Tibial nerve (tissue), 4 donors: ENCODE results near the gene HNF1B. TPM values are rescaled to one million over a fixed set of nuclear protein-coding genes. Genes with fewer than 3 reads are reported as not detected.

Experiments used
- DNase-seq, 2 donors: peaks; one replicate each; pipeline ENCODE4 v3.0.0-alpha.2; 2019; ENCODE audit warnings: low spot score in 2 of 2
- H3K27ac ChIP-seq, 4 donors: fragments of 200-600 bp; sonication (generic) in 3 of 4; one replicate each; pipeline ENCODE4 v1.5.1; 2017 to 2019; ENCODE audit warnings: mild to moderate bottlenecking in 1 of 4
- H3K27me3 ChIP-seq, 2 donors: fragments of 200-600 bp; sonication (generic) in 1 of 2; one replicate each; pipeline versions ENCODE4 v1.5.1 to v1.6.0; 2017 to 2019
- H3K36me3 ChIP-seq, 3 donors: fragments of 200-600 bp; sonication (generic); one replicate each; pipeline ENCODE4 v1.5.1; 2018 to 2019
- H3K4me1 ChIP-seq, 4 donors: fragments of 200-600 bp; sonication (generic) in 3 of 4; one replicate each; pipeline ENCODE4 v1.5.1; 2017 to 2019
- H3K4me3 ChIP-seq, 4 donors: fragments of 200-600 bp; sonication (generic) in 3 of 4; one replicate each; pipeline ENCODE4 v1.5.1; 2017 to 2019; ENCODE audit warnings: mild to moderate bottlenecking in 1 of 4, moderate library complexity in 1 of 4
- H3K9me3 ChIP-seq, 4 donors: fragments of 200-600 bp; sonication (generic) in 3 of 4; one replicate each; pipeline ENCODE4 v1.5.1; 2017 to 2019
- EP300 ChIP-seq, 2 donors: sonication (generic); formaldehyde crosslinking; IDR thresholded peaks; one replicate each; pipeline ENCODE4 v1.6.1; 2017; ENCODE audit warnings: antibody characterized with exemption in 2 of 2, mild to moderate bottlenecking in 1 of 2
- POLR2A ChIP-seq, 2 donors: fragments of 450-650 bp; IDR thresholded peaks; one replicate each; pipeline ENCODE4 v1.6.1; 2017; ENCODE audit warnings: antibody characterized with exemption in 2 of 2, mild to moderate bottlenecking in 2 of 2, moderate library complexity in 2 of 2
- WGBS, 2 donors: methylation state at CpG; one replicate each; pipeline ENCODE4 v1.1.5; 2018; 5-methylcytosine and 5-hydroxymethylcytosine counted together
- total RNA-seq, 4 donors: library from RNA; depleted of rRNA; stranded (reverse); fragments of >200 nt; gene quantifications; one replicate each; pipeline ENCODE4 v1.1.0, GENCODE V29; 2016
- TF ChIP-seq, protein P1 (sequence below), 5 experiments: fragments of 200-600 bp in 3 of 5; fragments of 450-650 bp in 2 of 5; sonication (generic) in 3 of 5; IDR thresholded peaks; one replicate each; pipeline ENCODE4 v1.5.1; 2016 to 2019; ENCODE audit warnings: antibody characterized with exemption in 5 of 5, mild to moderate bottlenecking in 3 of 5, moderate library complexity in 2 of 5

Gene HNF1B
- total RNA-seq, 4 donors from 2014 or later: not detected

DNA sequence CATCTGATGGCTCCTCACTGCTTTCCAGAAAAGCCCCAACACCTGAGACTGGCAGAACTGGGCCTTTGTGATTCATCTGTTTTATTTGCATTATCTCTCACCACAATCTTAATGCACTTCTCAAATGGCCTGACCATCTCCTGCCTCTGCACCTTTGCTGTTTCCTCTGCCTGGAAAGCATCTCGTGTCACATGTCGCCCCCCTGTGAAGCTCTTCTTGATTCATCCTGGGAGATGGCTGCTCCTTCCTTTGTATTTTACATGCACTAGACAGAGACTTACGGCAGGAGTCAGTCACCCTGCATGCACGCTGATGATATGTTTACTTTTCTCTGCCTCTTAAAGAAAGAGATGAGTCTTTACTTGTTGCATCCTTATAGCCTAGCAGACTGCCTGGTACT lies 30.0 kb downstream of the HNF1B start:
- Histone ChIP-seq H3K27ac (no peak overlapping the region), H3K36me3 (no peaks in the 10 kb centered on the region), H3K27me3 (peaks cover 0 to 42% of the 10 kb centered on the region in 2 donors), H3K4me3 (no peak overlapping the region), H3K4me1 (peaks cover 0 to 9% (median 0%) of the 10 kb centered on the region in 4 donors), H3K9me3 (no peaks in the 10 kb centered on the region)
- no peak for DNase-seq
- 34 to 43% methylated on average over 4 of the region's 4 CpGs for WGBS, 2 donors
- no peak for TF ChIP-seq EP300 (IDR thresholded peaks at IDR 0.05)
- TF ChIP-seq, protein P1, sequence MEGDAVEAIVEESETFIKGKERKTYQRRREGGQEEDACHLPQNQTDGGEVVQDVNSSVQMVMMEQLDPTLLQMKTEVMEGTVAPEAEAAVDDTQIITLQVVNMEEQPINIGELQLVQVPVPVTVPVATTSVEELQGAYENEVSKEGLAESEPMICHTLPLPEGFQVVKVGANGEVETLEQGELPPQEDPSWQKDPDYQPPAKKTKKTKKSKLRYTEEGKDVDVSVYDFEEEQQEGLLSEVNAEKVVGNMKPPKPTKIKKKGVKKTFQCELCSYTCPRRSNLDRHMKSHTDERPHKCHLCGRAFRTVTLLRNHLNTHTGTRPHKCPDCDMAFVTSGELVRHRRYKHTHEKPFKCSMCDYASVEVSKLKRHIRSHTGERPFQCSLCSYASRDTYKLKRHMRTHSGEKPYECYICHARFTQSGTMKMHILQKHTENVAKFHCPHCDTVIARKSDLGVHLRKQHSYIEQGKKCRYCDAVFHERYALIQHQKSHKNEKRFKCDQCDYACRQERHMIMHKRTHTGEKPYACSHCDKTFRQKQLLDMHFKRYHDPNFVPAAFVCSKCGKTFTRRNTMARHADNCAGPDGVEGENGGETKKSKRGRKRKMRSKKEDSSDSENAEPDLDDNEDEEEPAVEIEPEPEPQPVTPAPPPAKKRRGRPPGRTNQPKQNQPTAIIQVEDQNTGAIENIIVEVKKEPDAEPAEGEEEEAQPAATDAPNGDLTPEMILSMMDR (IDR thresholded peaks at IDR 0.05): no peak
- TF ChIP-seq POLR2A (IDR thresholded peaks at IDR 0.05): no peak

DNA sequence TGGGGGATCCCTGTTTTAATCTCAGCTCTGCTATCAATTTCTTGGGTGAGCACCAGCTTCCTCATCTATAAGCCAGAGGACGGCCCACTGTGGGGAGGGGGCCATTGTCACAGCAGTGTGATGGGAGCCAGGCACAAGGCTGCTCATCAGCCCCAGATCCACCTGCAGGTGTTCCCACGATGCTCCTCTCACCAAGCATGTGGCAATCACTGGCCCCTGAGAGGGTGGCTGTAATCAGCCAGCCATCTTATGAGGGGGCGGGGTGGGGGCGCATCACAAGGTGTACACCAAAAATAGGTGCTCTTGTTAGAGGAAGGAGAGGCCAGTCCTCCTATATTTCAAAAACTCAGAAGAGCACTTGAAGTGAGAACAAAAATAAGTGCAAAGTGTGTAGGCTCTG lies 31.2 kb downstream of the HNF1B start:
- H3K4me1 ChIP-seq: peaks cover 0 to 9% (median 0%) of the 10 kb centered on the region in 4 donors
- H3K4me3 ChIP-seq: no peak overlapping the region
- 65 to 69% methylated on average over 4 of the region's 4 CpGs for WGBS, 2 donors
- no peak overlapping the region for H3K27ac ChIP-seq
- H3K36me3 ChIP-seq: no peaks in the 10 kb centered on the region
- peaks cover 0 to 53% of the 10 kb centered on the region in 2 donors for H3K27me3 ChIP-seq
- H3K9me3 ChIP-seq: no peaks in the 10 kb centered on the region
- no peak for TF ChIP-seq EP300 (IDR thresholded peaks at IDR 0.05)
- TF ChIP-seq, protein P1 (IDR thresholded peaks at IDR 0.05): no peak
- TF ChIP-seq POLR2A (IDR thresholded peaks at IDR 0.05): no peak
- no peak for DNase-seq

DNA sequence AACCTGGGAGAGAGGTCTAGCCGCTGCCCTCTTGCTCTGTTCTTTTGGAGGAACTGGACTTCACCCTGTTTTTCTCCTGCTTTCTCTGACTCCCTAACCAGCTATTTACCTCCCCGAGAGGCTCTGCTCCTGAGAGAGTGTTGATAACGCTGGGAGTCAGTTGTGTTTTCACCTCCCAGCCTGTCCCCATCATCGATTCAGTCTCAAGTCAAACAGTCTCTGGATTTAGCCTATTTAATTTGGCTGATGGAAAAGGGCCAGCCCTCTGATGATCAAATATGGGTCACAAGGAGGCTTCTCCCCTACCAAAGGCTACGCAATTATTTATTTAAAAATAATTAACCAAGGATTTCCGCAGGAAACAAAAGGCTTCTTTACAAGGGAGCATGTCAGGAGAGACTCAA lies 31.8 kb downstream of the HNF1B start:
- no peak for DNase-seq
- H3K4me1 ChIP-seq: peaks cover 0 to 9% (median 0%) of the 10 kb centered on the region in 4 donors
- TF ChIP-seq, protein P1 (IDR thresholded peaks at IDR 0.05): no peak
- TF ChIP-seq EP300 (IDR thresholded peaks at IDR 0.05) (no peak), POLR2A (IDR thresholded peaks at IDR 0.05) (no peak)
- peaks cover 0 to 56% of the 10 kb centered on the region in 2 donors for H3K27me3 ChIP-seq
- H3K4me3 ChIP-seq: no peak overlapping the region
- no peaks in the 10 kb centered on the region for H3K36me3 ChIP-seq
- 38 to 44% methylated on average over 6 of the region's 6 CpGs for WGBS, 2 donors
- H3K27ac ChIP-seq: no peak overlapping the region
- no peaks in the 10 kb centered on the region for H3K9me3 ChIP-seq

DNA sequence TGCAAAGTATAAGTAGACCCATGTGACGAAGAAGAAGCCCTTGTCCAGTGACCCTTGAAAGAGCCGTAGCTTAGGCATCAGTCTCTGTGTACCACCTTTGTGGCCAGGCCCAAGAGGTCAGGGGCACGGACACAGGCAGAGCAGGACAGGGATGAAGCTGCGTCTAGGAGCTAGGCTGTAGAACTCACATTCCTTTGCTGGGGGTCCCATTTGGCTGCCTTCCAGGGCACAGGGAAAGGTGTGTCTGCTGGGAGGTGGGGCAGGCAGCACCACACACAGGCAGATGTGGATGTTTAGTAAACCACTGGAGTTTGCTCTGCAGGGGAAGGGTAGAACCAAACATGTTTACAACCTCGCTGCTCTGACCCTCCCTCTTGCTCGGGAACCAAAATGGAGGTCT lies 33.7 kb downstream of the HNF1B start:
- H3K9me3 ChIP-seq: no peaks in the 10 kb centered on the region
- DNase-seq: no peak
- H3K36me3 ChIP-seq: no peaks in the 10 kb centered on the region
- no peak overlapping the region for H3K4me3 ChIP-seq
- H3K27ac ChIP-seq: no peak overlapping the region
- TF ChIP-seq, protein P1 (IDR thresholded peaks at IDR 0.05): no peak
- TF ChIP-seq EP300 (IDR thresholded peaks at IDR 0.05) (no peak), POLR2A (IDR thresholded peaks at IDR 0.05) (no peak)
- no peaks in the 10 kb centered on the region for H3K4me1 ChIP-seq
- H3K27me3 ChIP-seq: peaks cover 0 to 47% of the 10 kb centered on the region in 2 donors
- WGBS, 2 donors: 78 to 85% methylated on average over 6 of the region's 6 CpGs

DNA sequence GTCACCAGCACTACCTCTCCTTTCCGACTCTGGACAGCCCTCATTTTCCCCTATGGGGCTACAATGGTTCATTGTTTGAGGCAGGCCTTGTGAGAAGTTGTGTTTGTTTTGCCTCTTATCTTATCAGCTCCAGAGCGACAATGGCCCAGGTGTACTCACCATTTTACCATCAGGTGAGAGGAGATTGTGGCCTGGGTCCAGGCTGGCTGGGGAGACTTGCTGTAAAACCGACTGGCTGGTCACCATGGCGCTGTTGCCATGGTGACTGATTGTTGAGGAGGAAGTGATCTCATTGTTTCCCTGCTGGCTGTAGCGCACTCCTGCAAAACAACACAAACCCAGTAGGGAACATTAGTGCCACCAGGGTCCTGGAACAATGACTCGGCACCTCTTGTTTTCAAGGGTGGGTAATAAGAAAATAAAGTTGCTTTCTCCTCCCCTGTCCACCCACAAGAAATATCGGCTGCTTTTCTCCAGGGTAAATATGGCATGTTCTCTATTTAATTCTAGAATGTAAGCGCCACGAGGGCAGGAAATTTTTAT lies 34.4 kb downstream of the HNF1B start:
- DNase-seq: no peak
- no peaks in the 10 kb centered on the region for H3K36me3 ChIP-seq
- H3K27ac ChIP-seq: no peak overlapping the region
- peaks cover 0 to 44% of the 10 kb centered on the region in 2 donors for H3K27me3 ChIP-seq
- no peak for TF ChIP-seq POLR2A (IDR thresholded peaks at IDR 0.05)
- TF ChIP-seq, protein P1 (IDR thresholded peaks at IDR 0.05): no peak
- TF ChIP-seq EP300 (IDR thresholded peaks at IDR 0.05): no peak
- 45 to 48% methylated on average over 9 of the region's 9 CpGs for WGBS, 2 donors
- no peak overlapping the region for H3K4me3 ChIP-seq
- H3K9me3 ChIP-seq: no peaks in the 10 kb centered on the region
- H3K4me1 ChIP-seq: no peaks in the 10 kb centered on the region
